Activated naive CD8-positive, alpha-beta T cell treated with anti-CD3 and anti-CD28 coated beads for 36 hours (primary cell): ENCODE data around the gene DUSP5. TPM values are rescaled to one million over a fixed set of nuclear protein-coding genes. Genes with fewer than 3 reads are reported as not detected.
"Not testable (repeated sequence)": the region's sequence is repeated elsewhere in the genome, so short reads cannot be mapped to it uniquely, and the experiment has no call there.

Experiments used
- DNase-seq: peaks from one replicate; pipeline ENCODE4 v3.0.0; 2021
- H3K27ac Mint-ChIP-seq: one replicate; pipeline ENCODE4 v1.8.0; 2022; ENCODE audit warnings: mild to moderate bottlenecking, moderate library complexity, mixed read lengths
- H3K27me3 Mint-ChIP-seq: one replicate; pipeline ENCODE4 v1.8.0; 2022; ENCODE audit warnings: mild to moderate bottlenecking, mixed read lengths
- H3K36me3 Mint-ChIP-seq: one replicate; pipeline ENCODE4 v1.8.0; 2021; ENCODE audit warnings: mild to moderate bottlenecking, mixed read lengths
- H3K4me1 Mint-ChIP-seq: one replicate; pipeline ENCODE4 v1.8.0; 2021; ENCODE audit warnings: mixed read lengths
- H3K4me3 Mint-ChIP-seq: one replicate; pipeline ENCODE4 v1.8.0; 2022; ENCODE audit warnings: mild to moderate bottlenecking, moderate library complexity, mixed read lengths
- H3K9me3 Mint-ChIP-seq: one replicate; pipeline ENCODE4 v1.8.0; 2022; ENCODE audit warnings: mixed read lengths
- total RNA-seq, 2 experiments: library from RNA; stranded (reverse); gene quantifications; one replicate each; pipeline ENCODE4 v1.2.3, GENCODE V29; 2021

DUSP5 gene
- total RNA-seq, 2 experiments from 2014 or later = 30.1 to 31.4 TPM

DNA sequence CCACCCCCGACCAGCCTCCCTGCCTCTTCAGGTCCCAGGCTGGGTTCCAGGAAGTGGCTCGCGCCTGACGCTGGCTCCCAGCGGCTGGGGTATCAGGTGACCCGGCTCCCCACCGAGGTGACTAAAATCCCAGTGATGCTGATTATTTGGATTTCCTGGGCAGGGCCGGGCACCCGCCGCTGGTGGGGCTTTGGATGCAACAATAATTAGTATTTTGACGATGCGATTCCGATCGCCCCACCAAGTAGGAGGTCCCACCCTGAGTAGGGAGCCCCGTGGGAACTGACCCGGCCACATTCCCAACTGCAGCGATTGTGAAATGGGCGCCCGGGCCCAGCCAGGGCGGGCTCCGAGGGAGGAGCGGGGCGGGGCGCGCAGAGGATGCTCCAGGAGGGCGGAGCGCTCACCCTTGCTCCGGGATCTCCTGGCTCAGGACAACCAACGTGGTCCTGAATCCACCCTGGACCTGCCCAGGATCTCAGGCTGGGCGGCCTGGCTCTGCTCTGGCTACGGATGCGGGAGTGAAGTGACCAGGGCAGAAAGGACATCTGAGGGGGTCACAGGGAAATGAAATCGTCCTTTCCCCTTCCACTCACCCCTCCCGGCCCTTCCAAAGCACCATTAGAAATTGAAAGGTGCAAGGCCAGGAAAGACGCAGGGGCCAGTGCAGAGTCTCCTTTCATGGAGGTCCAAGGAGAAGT, 32.6 kb downstream of the DUSP5 start:
- peaks cover 7% of the 10 kb centered on the region for H3K27me3 Mint-ChIP-seq
- H3K36me3 Mint-ChIP-seq = no peaks in the 10 kb centered on the region
- peak; percentile 38 for DNase-seq
- no peak overlapping the region for H3K4me3 Mint-ChIP-seq
- H3K9me3 Mint-ChIP-seq = no peaks in the 10 kb centered on the region
- peaks cover 58% of the 10 kb centered on the region for H3K4me1 Mint-ChIP-seq
- H3K27ac Mint-ChIP-seq = peak overlapping the region; percentile 91

GRCh38 chr10:110531687-110532086, 34.0 kb downstream of the DUSP5 start:
- DNase-seq = no peak
- Mint-ChIP-seq H3K36me3 (no peaks in the 10 kb centered on the region), H3K27ac (no peak overlapping the region), H3K4me3 (no peak overlapping the region), H3K9me3 (no peaks in the 10 kb centered on the region), H3K4me1 (peaks cover 65% of the 10 kb centered on the region), H3K27me3 (peaks cover 7% of the 10 kb centered on the region)

DNA sequence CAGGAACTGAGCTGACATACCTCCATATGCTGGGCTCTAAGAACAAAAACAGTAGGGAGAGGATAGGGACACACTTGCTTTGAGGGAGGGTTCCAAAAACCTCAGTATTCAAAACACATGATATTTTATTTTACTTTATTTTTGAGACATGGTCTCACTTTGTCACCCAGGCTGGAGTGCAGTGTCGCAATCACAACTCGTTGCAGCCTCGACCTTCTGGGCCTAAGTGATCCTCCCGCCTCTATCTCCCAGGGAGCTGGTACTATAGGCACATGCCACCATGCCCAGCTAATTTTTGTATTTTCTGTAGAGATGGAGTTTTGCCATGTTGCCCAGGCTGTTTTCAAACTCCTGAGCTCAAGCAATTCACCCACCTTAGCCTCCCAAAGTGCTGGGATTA, 34.9 kb downstream of the DUSP5 start:
- not testable (repeated sequence) for H3K4me3 Mint-ChIP-seq, H3K36me3 Mint-ChIP-seq, H3K27ac Mint-ChIP-seq, H3K27me3 Mint-ChIP-seq, DNase-seq, H3K9me3 Mint-ChIP-seq
- H3K4me1 Mint-ChIP-seq = peaks cover 66% of the 10 kb centered on the region

DNA sequence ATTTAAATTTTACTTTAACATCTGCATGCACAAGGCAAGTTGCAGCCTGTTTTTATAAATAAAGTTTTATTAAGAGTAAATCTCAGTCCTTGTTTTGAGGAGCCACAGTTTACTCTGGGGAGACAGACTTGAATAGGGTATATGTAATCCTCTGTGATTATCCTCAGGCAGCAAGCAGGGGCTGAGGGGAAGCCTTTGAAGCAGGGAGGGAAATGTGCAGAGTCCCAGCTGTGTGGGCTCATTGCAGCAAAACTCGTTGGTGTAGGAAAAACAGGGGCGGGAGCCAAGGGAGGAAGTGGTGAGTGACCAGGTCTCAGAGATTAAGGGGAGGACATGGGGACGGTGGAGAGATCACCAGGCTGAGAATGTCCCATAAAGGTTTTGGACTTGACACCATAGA, 35.4 kb downstream of the DUSP5 start:
- Mint-ChIP-seq H3K27me3 (peaks cover 7% of the 10 kb centered on the region), H3K36me3 (no peaks in the 10 kb centered on the region), H3K9me3 (no peaks in the 10 kb centered on the region), H3K4me1 (peaks cover 62% of the 10 kb centered on the region), H3K4me3 (no peak overlapping the region), H3K27ac (peak overlapping the region; percentile 21)
- no peak for DNase-seq

DNA sequence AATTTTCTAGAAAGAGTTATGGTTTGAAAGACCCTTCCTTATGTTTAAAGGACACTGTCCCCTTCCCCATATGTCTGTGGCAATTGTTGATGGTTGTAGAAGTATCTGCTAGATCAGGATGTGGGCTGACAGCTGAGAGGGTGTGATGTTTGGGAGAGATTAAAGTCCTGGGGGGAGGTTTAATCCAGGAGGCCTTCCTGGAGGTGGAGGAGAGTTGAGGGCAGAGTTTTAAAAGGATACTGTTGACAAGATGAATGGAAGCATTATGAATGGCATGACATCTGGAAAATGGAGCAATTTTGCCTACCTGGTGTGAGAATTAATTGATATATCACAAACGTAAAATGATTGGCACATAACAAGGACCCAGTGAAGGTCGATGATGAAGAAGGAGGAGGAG, 36.9 kb downstream of the DUSP5 start:
- H3K27ac Mint-ChIP-seq = peak overlapping the region; percentile 30
- H3K9me3 Mint-ChIP-seq = no peaks in the 10 kb centered on the region
- peaks cover 7% of the 10 kb centered on the region for H3K27me3 Mint-ChIP-seq
- H3K4me1 Mint-ChIP-seq = peaks cover 54% of the 10 kb centered on the region
- H3K36me3 Mint-ChIP-seq = no peaks in the 10 kb centered on the region
- DNase-seq = no peak
- peak overlapping the region; percentile 6 for H3K4me3 Mint-ChIP-seq

- peak; percentile 82 for DNase-seq
- Mint-ChIP-seq H3K4me1 (peaks cover 51% of the 10 kb centered on the region), H3K36me3 (no peaks in the 10 kb centered on the region), H3K4me3 (peak overlapping the region; percentile 33), H3K27ac (peak overlapping the region; percentile 85), H3K27me3 (peaks cover 4% of the 10 kb centered on the region), H3K9me3 (no peaks in the 10 kb centered on the region)
Measured at GRCh38 chr10:110535958-110536891, 38.5 kb downstream of the DUSP5 start.

GRCh38 chr10:110539091-110539490, 41.4 kb downstream of the DUSP5 start:
- Mint-ChIP-seq H3K27me3 (no peaks in the 10 kb centered on the region), H3K9me3 (no peaks in the 10 kb centered on the region), H3K4me1 (peaks cover 48% of the 10 kb centered on the region), H3K4me3 (no peak overlapping the region), H3K27ac (no peak overlapping the region), H3K36me3 (no peaks in the 10 kb centered on the region)
- DNase-seq = no peak

DNA sequence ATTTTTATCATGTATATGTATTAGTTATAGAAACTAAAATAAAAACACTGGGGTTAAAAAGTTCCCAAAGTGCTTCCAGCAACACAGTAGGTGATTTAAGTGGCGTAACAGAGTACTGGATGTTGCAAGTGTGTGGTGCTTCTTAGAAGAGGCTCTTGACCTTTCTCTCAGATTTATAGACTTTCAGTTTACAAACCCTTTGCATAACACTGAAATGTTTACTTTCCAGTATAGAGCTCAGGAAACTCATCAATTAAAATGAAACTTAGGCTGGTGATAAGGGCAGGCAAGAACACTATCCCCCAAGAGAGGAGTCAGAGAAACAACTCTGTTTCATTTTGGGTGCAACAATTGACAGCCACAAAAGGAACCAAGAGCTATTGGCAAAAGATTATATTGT, 42.3 kb downstream of the DUSP5 start:
- peak overlapping the region; percentile 11 for H3K27ac Mint-ChIP-seq
- H3K36me3 Mint-ChIP-seq = no peaks in the 10 kb centered on the region
- peaks cover 40% of the 10 kb centered on the region for H3K4me1 Mint-ChIP-seq
- H3K9me3 Mint-ChIP-seq = no peaks in the 10 kb centered on the region
- no peak for DNase-seq
- no peaks in the 10 kb centered on the region for H3K27me3 Mint-ChIP-seq
- no peak overlapping the region for H3K4me3 Mint-ChIP-seq

GRCh38 chr10:110544958-110545537, 47.3 kb downstream of the DUSP5 start:
- DNase-seq = no peak

DNA sequence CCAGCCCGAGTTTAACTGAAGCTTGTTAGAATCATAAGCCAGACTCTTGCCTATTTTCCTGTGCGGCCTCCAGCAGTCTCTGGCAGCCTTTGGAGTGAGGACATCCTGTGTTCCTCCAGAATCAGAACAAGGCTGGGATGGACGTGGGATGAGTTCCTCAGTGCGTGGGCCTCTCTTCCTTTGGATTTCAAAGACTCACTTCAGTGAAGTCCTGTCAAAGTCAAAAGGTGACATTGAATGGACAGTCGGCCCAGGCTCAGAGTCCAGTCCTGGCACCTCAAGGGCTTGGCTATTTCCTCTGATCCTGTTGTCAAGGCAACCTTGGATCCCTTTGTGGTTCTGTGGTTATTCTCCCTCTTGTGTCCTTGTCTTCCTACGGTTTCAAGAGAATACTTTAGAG, 48.4 kb downstream of the DUSP5 start:
- no peaks in the 10 kb centered on the region for H3K36me3 Mint-ChIP-seq
- H3K27me3 Mint-ChIP-seq = peaks cover 11% of the 10 kb centered on the region
- H3K27ac Mint-ChIP-seq = no peak overlapping the region
- no peak for DNase-seq
- no peak overlapping the region for H3K4me3 Mint-ChIP-seq
- H3K9me3 Mint-ChIP-seq = no peaks in the 10 kb centered on the region
- peaks cover 14% of the 10 kb centered on the region for H3K4me1 Mint-ChIP-seq

More at GRCh38 chr10:110544958-110545537, 47.3 kb downstream of the DUSP5 start:
- Mint-ChIP-seq H3K36me3 (no peaks in the 10 kb centered on the region), H3K27ac (no peak overlapping the region), H3K4me1 (peaks cover 19% of the 10 kb centered on the region), H3K4me3 (no peak overlapping the region), H3K9me3 (no peaks in the 10 kb centered on the region), H3K27me3 (peaks cover 11% of the 10 kb centered on the region)

DNA sequence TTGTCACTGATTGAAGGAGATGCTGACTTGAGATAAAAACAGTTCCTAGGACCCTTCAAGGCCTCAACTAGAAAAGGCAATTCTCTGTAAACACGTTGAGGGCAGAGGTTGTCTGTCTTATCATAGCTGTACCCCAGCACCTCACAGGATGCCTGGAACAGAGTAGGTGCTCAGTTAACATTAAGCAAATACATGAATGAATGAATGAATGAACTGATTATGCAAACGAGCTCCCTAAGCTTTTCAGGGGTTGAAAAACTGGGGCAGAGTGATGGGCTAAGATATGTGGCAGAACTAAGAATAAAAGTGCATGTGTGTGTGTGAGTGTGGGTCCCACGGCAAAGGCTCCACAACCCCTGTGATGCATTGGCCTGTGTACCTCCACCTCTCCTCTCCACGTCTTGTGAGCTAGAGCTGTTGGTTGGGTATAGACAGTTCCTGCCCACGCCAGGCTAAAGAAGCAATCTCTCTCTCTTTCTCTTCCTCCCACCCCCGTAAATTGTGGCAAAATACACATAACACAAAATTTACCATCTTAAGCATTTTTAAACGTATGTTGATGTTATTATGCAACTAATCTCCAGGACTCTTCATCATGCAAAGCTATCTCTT, 48.9 kb downstream of the DUSP5 start:
- H3K9me3 Mint-ChIP-seq = no peaks in the 10 kb centered on the region
- H3K4me3 Mint-ChIP-seq = no peak overlapping the region
- H3K27me3 Mint-ChIP-seq = peaks cover 15% of the 10 kb centered on the region
- peaks cover 14% of the 10 kb centered on the region for H3K4me1 Mint-ChIP-seq
- DNase-seq = no peak
- no peak overlapping the region for H3K27ac Mint-ChIP-seq
- H3K36me3 Mint-ChIP-seq = no peaks in the 10 kb centered on the region

DNA sequence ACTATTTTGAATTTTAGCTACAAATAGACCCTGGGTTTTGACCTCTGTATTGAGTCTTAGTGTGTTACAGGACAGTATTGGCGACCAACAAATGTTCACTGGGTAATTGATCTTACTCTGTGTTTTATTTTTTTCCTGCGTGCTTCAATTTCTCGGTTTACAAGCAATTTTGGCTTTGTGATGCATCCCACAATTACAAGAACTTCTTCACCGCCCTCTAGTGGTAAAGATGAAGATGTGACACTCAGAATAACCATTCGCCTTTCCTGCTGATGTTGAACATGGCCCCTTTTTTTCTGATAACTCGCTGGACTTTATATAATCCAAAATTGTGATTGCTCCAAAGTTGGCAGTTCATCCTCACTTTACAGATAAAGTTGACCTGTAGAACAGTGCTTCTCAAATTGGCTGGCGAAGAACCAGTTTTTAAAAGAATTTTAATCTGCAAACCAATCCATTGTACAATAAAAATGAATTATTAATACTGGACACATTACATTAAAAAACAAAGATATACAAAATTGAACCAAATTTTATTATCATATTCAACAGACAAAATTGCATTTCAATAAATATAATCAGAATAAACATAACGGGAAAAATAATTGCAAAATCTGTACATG, 49.5 kb downstream of the DUSP5 start:
- Mint-ChIP-seq H3K9me3 (no peaks in the 10 kb centered on the region), H3K4me1 (peaks cover 14% of the 10 kb centered on the region), H3K4me3 (no peak overlapping the region), H3K27me3 (peaks cover 21% of the 10 kb centered on the region), H3K36me3 (no peaks in the 10 kb centered on the region), H3K27ac (no peak overlapping the region)
- DNase-seq = no peak

- Mint-ChIP-seq H3K4me1 (peaks cover 14% of the 10 kb centered on the region), H3K4me3 (no peak overlapping the region), H3K36me3 (no peaks in the 10 kb centered on the region), H3K27ac (no peak overlapping the region), H3K9me3 (no peaks in the 10 kb centered on the region), H3K27me3 (peaks cover 26% of the 10 kb centered on the region)
- DNase-seq = no peak
Measured at GRCh38 chr10:110548002-110548401, 50.3 kb downstream of the DUSP5 start.

DNA sequence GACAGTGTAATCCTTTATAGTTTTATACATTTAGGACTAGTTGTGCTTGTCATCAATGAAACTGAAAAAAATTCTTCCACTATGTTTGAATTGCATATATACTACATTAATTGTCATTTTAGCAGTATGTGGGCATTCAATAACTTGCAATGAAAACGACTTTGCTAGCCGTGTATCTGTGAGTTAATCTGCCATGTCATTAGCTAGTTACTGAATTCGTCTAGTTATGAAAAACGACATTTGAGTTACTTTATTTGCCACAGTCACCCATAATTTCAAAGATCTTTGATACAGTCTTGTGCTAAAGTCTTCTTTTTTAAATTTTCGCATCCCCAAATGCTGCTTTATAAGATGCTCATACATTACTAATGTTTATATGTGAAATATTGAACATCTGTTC, 51.5 kb downstream of the DUSP5 start:
- H3K36me3 Mint-ChIP-seq = no peaks in the 10 kb centered on the region
- DNase-seq = no peak
- H3K4me3 Mint-ChIP-seq = no peak overlapping the region
- peaks cover 26% of the 10 kb centered on the region for H3K27me3 Mint-ChIP-seq
- no peak overlapping the region for H3K27ac Mint-ChIP-seq
- H3K4me1 Mint-ChIP-seq = peaks cover 14% of the 10 kb centered on the region
- H3K9me3 Mint-ChIP-seq = no peaks in the 10 kb centered on the region
